ELR (cell line): ENCODE measurements around the gene WNK1.
"Not testable (repeated sequence)": the region's sequence is repeated elsewhere in the genome, so short reads cannot be mapped to it uniquely, and the experiment has no call there.

Source experiments
- DNase-seq: peaks from one replicate; pipeline ENCODE4 v3.0.0-alpha.2; 2015; ENCODE audit warnings: low read depth

The WNK1 gene

GRCh38 chr12:911191-911826 lies 158.9 kb downstream of the WNK1 start:
- no peak for DNase-seq

GRCh38 chr12:912466-913235 lies 160.3 kb downstream of the WNK1 start:
- no peak for DNase-seq

- peak; percentile 99 for DNase-seq
These were observed 161.7 kb downstream of the WNK1 start for GRCh38 chr12:913919-914698.

- DNase-seq, result peak; percentile 32
These were observed 162.7 kb downstream of the WNK1 start for GRCh38 chr12:915090-915489.

GRCh38 chr12:916240-916639 lies 163.9 kb downstream of the WNK1 start:
- no peak for DNase-seq

GRCh38 chr12:916712-917445 lies 164.5 kb downstream of the WNK1 start:
- no peak for DNase-seq

GRCh38 chr12:920676-921075 lies 168.3 kb downstream of the WNK1 start:
- no peak for DNase-seq

- DNase-seq, result no peak
These were observed 169.9 kb downstream of the WNK1 start for GRCh38 chr12:922285-922684.

- no peak for DNase-seq
These were observed 174.3 kb downstream of the WNK1 start for GRCh38 chr12:926641-927040.

- no peak for DNase-seq
These were observed 178.7 kb downstream of the WNK1 start for GRCh38 chr12:931060-931459.

GRCh38 chr12:931591-931990 lies 179.2 kb downstream of the WNK1 start:
- no peak for DNase-seq

GRCh38 chr12:935891-936290 lies 183.5 kb downstream of the WNK1 start:
- not testable (repeated sequence) for DNase-seq

- DNase-seq, result no peak
These were observed 184.3 kb downstream of the WNK1 start for GRCh38 chr12:936377-937345.

- DNase-seq, result no peak
These were observed 186.4 kb downstream of the WNK1 start for GRCh38 chr12:938810-939209.

- no peak for DNase-seq
These were observed 190.7 kb downstream of the WNK1 start for GRCh38 chr12:943051-943450.

GRCh38 chr12:944211-944610 lies 191.8 kb downstream of the WNK1 start:
- DNase-seq, result no peak

- DNase-seq, result no peak
These were observed 193.8 kb downstream of the WNK1 start for GRCh38 chr12:946212-946611.

GRCh38 chr12:946631-947030 lies 194.3 kb downstream of the WNK1 start:
- DNase-seq, result peak; percentile 17

GRCh38 chr12:948238-948637 lies 195.9 kb downstream of the WNK1 start:
- no peak for DNase-seq

GRCh38 chr12:949453-950191 lies 197.2 kb downstream of the WNK1 start, which contains the start of gene RAD52:
RAD52 (minus strand) TSS chr12:949694; CDS start chr12:933058, 16,636 bp downstream.
- DNase-seq, result peak; percentile 100
